Kidney tubule cell (primary cell): Measurements from ENCODE around the gene ZNF385B.
"Not testable (repeated sequence)": the region's sequence is repeated elsewhere in the genome, so short reads cannot be mapped to it uniquely, and the experiment has no call there.

Experiments
- DNase-seq: peaks from one replicate; pipeline ENCODE4 v3.0.0-alpha.2; 2018; ENCODE audit warnings: low spot score

Gene ZNF385B

DNA sequence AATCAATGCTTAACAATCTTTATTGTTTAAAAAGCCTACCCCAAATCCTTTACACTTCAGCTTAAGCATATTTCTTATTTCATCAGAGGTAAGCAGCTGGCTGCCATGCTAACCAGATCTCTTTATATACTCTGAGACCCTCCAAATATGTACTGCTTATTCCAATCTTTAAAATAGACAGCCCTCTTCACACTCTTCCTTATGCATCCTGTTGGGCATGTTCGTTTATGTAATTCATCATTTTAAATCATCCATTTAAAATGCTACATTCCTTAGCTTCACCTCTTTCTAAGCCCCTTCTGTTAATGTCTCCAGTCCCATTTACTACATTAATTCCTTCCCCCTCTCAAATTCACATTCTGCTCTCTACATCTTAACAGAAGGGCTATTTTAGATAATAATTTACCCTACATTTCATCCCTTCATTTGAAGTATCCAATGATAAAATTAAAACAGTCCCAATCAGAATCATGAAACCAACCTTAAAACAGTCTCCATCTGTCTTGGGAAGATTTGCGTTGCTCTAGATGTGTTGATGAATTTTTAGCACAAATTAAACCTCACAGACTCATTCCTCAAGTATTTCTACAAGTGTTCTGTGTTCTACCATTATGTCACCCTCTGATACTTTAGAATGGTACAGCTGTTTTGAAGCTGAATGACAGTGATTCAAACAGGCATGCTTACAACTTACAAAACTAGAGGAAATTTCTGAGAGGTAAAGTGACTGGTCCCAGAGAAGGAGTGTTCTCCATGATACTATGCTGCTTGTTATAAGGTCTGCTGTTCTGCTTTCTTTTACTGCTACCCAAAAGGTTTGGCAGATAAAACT is 59.1 kb downstream of the ZNF385B start:
- DNase-seq: no peak

DNA sequence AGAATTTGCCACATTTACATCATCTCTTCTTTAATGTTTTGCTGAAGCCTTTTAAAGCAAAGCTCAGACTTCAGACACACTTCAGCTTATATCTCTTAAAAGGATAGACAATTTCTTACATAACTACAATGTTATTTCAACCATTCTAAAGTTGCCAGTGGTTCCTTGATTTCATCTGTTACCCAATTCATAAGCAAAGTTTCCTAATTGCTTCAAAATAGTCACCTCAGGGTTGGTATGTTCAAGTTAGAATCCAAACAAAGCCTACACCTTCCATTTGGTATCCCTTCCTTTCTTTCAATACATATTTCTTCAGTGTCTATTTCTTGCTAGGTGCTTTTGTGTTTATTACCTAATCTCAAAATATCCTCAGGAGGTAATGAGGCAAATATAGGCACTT is 60.6 kb downstream of the ZNF385B start:
- no peak for DNase-seq

DNA sequence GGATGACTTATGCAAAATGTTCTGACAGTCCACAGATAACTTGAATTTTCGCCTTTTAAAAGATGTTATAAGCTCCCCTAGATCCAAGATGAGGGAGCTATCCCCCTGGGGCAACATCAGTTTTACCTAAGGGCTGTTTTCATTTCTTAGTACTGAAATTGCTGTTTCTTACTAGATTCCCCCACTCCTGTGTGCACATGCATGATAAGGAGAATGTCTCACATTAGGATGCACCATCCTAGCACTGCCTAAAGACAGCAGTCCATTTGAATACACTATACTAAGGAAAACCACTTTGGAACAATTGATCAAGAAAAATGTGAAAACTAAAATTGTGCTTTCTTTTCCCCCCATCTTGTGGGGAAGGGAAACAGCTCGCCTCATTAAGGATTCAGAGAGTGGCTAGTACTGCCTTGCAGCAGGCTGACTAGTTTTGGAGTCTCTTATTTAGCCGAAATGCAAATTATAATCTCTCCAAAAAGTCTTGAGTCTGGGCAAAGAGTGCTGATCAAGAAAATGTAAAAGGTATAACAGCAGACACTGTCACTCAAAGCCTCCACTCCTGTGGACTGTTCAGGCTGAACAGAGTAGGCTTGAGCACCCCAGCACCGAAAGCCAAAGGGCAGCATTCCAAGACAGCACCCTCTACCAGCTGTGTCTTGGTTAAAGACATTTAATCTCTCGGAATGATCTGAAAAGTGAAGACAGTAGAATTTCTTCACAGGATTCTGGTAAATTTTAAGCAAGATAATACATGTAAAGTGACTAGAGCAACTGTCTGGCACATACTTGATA is 65.0 kb downstream of the ZNF385B start:
- no peak for DNase-seq

DNA sequence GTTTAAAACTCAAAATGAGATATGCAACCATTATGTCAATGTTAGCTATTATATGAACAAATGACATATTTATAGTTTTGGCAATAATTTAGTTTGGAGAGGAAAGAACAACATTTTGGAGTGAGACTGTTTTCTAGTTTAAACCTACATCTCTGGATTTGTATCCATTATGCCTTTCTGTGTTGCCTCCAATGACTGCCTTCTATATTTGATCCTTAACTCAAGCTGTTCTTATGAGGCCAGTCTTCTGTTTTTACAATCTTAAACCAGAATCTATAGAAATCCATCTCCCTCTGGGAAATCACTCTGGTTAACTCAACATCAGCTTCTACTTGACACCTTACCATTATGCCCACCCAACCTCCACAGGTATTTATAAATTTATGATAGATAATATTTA is 67.5 kb downstream of the ZNF385B start:
- DNase-seq: no peak

DNA sequence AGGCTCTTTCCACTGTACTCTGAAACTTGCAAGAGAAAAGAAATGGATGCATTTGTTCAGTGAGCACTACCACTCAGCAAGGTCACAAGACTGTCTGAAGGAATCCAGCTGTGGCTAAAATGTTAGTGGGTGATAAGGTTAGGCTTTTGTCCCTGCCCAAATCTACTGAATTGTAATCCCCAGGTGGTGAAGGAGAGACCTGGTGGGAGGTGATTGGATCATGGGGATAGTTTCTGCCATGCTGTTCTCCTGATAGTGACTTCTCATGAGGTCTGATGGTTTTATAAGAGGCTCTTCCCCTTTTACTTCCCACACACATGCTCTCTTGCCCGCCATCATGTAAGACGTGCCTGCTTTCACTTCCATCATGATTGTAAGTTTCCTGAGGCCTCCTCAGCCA is 68.2 kb downstream of the ZNF385B start:
- no peak for DNase-seq

DNA sequence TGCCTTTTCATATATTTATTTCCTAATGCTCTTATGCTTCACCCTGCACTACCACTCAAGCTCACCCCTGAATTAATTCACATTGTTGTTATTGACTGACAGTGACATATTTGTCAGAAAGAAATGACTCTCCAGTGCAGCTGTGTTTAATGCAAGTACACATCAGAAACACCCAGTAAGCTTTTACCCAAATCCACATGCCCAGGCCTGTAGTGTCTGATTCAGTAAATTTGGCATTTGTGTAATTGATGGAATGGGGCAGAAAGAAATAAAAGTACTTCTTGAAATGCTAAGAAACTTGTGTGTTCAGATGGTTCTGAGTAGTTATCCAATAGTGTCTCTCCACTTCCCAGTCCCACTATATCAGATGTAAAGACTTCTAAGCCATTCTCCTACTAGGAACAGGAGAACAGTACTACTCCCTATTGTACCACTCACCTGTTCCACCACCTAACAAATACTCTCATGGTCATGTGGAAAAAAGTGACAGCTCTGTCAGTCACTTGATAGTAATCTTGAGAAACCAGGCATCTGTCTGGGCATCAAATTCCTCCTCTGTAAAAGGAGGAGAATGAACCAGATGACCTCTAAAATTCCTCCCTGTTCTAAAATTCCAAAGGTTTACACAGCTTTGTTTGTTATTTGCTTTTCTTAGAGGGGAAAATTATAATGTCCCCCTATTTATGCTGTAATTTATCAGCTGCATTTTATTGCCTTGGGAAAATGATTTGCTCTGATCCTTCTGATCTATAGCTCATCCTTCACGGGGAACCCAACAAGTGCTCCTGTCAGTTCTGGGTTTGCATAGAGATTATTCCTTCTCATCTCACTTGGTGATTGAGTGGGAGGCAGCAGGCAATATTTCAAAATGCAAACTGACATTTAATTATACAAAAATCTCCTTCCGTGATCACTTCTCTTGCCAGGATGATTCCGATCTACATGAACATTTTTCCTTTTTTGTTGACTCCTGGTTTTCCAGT is 70.9 kb downstream of the ZNF385B start:
- DNase-seq: no peak

DNA sequence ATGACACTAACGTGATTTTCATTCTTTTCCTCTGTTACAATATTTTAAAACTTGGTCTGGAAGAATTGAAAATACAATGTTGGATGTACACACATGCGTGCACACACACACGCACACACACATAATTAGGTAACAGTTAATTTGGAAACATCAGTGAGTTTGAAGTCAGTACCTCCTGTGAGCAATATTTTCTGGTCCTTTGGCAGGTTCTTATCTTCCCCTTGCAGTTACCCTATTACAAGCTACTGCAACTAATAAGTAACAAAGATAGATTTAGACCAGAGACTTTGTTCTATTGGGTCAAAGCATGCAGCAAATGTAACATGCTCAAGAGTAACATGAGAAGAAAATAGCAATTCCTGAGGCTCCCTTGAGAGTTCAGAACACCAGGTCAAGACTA is 73.3 kb downstream of the ZNF385B start:
- no peak for DNase-seq

DNA sequence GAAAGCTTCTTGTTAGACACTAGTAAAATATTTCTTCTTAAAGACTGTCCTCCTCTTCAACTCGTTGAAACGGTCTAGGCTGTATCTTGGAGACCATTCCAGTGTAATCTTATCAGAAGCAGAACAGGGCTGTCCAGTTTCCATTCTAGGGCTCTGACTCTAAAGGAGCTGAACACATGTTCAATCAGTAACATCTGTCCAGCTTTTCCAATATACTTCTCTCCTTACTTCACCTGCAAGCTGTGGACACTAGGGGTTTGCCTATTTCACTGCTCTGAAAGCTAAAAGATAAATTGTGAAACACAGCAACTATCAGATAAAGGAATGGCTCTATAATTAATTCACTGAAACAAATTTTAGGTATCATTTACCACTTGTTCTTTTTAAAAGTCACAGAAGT is 73.8 kb downstream of the ZNF385B start:
- no peak for DNase-seq

DNA sequence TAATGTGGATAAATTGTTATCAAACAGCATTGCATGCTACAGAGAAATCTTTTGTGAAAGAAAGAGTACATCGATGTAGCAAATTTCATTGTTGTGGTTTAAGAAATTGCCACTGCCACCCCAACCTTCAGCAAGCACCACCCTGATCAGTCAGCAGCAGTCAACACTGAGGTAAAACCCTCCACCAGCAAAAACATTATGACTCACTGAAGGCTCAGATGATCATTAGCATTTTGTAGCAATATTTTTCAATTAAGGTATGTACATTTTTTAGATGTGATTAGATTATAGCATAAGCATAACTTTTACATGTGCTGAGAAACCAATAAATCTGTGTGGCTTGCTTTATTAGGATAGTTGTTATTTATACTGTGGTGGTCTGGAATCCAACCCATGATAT is 75.5 kb downstream of the ZNF385B start:
- no peak for DNase-seq

DNA sequence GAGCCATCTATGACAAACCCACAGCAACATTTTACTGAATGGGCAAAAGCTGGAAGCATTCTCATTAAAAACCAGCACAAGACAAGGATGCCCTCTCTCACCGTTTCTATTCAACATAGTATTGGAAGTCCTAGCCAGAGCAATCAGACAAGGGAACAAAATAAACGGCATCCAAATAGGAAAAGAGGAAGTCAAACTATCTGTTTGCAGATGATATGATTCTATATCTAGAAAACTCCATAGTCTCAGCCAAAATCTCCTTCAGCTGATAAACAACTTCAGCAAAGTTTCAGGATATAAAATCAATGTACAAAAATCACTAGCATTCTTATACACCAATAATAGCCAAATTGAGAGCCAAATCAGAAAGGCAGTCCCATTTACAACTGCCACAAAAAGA is 79.1 kb downstream of the ZNF385B start:
- DNase-seq: not testable (repeated sequence)

DNA sequence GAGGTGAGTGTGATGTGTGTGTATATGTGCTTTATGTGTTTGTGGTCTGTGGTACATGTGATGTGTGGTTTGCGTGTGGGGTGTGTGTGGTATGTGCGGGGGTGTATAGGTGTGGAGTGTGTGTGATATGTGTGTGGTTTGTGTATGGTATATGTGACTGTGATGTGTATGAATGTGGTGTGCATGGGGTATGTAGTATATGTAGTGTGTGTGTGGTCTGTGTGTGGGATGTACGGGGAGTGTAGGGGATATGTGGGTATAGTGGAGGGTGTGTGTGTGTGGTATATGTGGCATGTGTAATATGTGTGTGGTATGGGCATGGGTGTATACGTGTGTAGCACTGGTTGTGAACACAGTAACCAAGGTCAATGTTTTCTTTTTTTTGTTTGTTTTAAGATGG is 87.4 kb downstream of the ZNF385B start:
- DNase-seq: no peak

DNA sequence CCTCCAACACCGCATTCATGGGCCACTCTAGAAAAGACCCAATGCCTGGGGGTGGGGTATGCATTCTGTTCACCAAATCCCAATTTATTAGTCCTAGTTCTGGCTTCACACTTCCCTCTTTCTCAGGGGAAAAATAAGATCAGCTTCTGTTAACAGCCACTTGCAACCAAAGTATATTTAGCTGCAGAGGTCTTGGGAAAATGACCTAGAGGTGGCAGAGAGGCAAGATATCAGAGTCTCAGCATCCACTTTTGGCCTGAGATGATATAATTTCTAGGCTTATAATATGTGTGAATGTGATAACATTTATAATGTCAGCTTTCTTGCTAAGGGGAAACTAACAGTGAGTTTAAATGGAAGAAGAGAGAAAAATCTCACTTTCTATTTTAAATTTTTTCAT is 89.1 kb downstream of the ZNF385B start:
- DNase-seq: no peak

DNA sequence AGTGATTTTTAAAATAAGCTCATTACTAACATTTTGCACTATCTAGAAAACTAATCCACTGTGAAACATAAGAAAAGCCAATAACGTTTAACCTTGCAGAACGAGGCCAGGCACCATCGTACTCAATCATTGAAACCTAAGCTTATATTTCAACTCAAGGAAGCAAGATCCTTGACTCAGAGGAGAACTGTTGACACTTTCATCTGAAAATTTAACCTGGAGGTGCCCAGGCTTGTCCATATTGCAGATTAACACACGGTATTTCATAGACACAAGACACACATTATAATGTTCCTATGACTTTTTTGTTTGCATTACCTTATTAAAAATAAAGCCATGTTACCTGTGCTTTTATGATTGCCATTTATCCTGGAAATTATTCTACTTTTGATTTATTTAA is 89.6 kb downstream of the ZNF385B start:
- DNase-seq: no peak

DNA sequence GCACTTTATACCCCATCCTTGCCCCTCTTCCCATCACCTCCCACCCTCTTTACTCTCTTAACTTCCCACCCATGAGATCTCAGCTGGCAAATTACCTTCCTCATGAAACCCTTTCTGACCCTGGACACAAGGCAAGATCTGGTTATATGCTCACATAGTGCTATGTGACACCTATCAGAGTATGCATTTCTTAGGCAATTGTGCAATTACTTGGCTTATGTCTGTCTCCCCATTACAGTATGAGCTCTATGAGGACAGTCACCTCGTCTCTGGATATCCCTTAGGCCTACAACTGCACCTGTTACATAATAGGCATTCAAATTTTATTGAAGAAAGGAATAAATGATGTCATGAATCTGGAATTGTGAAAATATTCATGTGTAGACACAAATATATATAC is 91.4 kb downstream of the ZNF385B start:
- no peak for DNase-seq

DNA sequence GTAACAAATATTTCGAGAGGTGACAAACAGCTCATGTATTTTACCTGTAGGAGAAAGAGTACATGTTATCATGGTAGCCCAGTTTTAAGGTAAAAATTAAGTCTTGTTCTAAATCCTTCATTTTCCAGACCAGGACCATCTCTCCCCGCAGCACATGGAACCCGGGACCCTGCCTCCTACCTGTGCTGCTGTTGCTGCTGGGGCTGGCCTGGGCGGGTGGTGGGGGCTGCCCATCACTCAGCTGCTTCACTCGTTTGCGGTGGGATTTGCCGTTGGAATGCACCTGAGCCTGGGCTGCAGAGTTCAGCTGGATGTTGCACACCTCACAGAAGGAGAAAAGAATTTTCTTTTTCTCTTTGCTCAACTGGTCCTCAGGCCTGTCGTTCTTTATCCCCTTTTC is 92.1 kb downstream of the ZNF385B start:
- DNase-seq: no peak

DNA sequence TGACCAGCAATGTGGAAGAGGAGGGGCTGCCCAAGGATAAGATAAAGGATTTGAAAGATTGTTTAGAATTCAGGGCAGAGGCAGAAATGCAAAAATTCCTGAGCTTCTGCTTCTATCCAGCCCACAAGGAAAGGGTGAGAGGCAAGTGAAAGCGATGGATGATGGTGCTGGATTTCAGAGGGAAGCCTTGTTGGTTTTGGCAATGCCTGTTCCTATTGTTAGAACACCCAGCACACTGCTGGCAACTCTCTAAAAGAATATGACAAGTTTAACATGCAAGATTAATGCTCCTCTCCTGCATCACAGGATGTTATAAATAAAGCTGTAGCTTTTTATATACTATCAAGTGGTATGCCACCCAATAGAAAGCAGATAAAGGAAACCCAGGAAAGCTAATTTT is 92.6 kb downstream of the ZNF385B start:
- DNase-seq: no peak

DNA sequence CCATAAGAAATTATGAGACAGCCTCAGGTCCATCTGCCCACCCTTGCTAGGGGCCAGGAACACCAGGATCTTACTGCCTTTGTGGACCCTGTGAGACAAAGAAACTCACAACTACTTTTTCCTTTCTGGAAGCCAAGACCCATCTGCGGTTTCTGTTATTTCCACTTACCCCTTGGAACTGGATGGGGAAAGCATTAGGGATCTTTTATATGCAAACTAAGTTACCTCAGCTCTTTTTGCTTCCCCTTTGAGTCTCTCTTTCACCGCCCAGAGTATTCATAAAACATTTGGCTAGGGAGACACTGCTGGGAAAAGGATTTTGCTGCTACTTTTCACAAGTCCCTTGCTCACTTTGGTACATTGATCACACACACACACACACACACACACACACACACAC is 95.7 kb downstream of the ZNF385B start:
- DNase-seq: no peak

DNA sequence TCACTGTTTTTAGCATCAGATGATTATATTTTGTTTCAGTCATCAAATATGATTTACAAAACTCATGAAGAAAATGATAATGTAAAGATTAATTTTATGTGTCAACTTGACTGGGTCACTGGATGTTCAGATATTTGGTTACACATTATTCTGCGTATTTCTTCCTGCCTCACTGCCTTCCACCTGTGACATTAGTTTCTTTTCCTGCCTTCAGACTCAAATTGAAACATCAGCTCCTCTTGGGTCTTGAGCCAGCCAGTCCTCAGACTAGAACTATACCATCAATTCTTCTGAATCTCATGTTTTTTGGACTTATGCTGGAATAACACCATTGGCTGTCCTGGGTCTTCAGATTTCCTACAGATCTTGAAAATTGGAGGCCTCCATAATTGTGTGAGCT is 96.7 kb downstream of the ZNF385B start:
- DNase-seq: no peak

DNA sequence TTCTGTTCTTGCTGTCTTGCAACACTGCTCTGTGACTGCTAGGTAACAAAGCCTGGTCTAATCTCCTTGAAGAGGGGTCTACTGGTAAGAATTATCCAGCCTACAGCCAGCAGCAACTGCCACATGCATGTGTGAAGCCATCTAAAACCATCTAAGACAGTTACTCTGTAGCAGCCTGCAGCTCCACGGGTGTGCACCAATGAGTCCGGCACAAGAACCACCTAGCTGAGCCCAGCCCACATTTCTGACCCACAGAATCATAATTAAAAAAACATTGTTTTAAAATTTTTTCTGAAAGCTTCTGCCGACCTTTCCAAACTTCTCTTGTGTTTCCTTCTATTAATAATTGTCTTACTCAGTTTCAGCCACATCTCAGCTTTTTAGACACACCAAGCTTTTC is 102.8 kb downstream of the ZNF385B start:
- DNase-seq: no peak

DNA sequence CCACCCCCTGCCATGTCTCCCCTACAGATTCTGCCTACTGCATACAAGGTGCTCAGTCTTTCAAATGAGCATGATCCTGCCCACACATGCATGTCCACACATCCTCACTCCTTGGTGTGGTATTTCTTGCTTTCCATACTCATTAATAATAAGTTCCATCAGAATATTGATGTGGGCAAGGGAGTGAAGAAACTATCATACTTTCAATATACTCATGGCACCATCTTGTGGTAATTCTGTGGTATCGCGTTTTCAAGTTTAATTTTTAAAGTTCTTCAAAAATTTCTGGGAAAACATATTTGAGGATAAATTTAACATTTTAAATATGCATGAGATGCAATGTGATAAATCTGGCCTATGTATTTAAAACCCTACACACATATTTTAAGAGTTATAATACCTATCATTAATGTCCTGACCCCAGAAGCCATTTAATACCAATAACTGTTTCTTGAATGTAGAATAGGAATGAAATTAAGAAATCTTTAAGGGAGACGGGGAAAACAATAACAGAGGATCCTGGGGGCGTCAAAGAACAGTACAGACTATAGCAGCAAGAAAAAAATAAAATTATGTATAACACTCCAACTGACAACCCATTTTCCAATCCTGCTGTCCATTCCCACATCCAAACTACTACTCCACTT is 110.1 kb downstream of the ZNF385B start:
- DNase-seq: peak; percentile 53

DNA sequence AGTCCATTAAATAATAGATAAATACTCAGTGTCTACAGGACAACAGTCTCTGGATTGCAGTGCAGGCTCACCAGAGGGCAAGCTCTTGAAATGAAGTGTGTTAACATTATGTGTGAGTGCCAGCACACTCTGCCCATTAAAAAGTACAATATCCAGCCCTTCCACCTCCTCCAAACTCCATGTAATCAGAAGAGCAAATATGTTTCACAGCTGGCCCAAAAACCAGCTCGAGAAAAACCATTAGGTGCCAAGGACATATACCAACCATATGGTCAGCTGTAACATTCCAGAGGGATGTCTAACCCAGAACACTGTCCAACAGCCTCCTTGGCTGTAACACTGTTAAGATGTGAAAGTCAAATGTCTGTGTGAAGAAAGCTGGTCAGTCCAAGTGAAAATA is 112.2 kb downstream of the ZNF385B start:
- peak; percentile 11 for DNase-seq

DNA sequence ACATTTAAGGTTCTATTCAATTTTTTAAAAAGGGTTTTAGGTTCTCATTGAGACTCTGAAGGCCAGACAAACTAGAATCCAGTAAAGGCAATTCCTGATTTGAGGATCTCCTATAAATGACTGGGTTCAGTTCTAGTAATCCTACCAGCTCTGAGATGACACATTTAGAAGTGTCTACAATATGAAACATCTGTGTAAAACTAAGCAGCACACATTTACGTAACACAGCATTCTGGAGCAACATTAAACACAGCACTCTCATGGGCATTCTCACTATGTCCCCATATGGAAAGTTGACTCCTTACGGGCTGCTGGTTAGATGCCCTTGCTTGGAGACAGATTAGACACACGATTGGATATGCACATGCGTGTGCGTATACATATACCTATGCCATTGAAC is 114.4 kb downstream of the ZNF385B start:
- no peak for DNase-seq
